ENCODE results near the gene TGFBR3.

TGFBR3 gene

GRCh38 chr1:91885716-91886506 is at the start of gene TGFBR3:
Gene TGFBR3, minus strand, starts transcription at chr1:91886151. Its CDS starts 24,620 bp downstream, at chr1:91861531.
- peak; percentile 59 for DNase-seq (ENCODE audit: low read depth)

GRCh38 chr1:91929250-91929649 is 43.3 kb upstream of the TGFBR3 start:
- no peak for DNase-seq (ENCODE audit: low read depth)

DNA sequence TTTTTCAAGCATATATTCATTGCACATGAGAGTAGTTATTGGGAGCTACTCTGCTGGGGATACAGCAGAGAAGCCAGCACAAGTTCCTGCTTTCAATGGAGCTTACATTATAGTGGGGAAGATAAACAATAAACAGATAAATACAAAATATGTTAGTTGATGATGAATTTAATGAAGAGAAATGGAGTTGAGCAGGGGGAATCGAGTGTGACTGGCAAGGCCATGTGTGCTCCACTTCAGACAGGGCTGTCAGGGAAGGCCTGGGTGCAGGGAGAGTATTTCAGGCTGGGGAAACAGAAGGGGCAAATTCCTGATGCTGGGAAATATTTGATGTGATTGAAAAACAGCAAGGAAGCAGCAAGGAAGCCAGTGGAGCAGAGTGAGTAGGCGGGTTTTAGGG is 42.1 kb upstream of the TGFBR3 start:
- DNase-seq (ENCODE audit: low read depth), result no peak

DNA sequence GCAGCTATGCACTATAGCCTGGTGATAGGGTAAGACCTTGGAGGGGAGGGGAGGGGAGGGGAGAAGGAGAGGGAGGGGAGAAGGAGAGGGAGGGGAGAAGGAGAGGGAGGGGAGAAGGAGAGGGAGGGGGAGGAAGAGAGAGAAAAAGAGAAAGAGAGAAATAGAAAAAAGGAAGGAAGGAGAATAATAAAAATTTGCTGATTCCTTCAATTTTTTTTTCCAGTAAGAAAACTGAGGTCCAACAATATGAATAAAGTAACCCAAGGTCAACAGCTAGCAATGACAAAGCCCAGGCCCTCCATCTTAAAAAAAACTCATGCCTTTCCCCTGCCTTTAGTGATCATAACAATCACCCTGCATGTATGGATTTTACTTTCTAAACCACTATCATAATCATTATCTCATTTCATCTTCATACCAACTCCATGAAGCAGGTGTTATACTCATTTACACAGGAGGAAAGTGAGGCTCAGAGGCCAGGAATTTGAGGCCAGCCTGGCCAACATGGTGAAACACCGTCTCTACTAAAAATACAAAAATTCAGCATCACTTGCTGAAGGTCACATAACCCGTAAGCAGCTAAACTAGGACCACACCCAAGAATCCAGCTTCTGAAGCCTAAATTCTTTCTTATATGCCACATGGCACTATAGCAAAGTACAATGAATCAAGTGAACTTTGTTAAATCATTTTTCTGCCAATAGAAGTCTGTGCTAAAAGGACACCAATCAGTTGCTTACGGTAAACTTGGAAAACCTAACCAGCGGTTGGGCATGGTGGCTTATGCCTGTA is 39.9 kb upstream of the TGFBR3 start:
- DNase-seq (ENCODE audit: low read depth), result no peak

DNA sequence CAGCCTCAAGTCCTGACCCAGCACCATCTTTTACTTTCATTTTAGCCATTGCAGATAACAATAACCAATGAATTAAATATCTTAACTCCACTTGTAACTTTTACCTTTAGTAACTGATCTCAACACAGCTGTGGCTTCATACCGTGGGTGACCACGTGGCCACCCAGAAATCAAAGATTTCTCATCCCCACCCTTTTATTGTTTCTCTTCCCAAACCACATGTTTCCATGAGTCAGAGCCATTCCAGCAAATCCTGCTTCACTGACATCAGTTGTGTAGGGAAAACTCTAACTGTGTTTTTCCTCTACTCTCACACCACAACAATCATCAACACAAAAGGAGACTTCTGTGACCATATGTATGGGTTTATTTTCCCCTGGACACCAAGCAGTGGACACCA is 38.2 kb upstream of the TGFBR3 start:
- DNase-seq (ENCODE audit: low read depth), result no peak

DNA sequence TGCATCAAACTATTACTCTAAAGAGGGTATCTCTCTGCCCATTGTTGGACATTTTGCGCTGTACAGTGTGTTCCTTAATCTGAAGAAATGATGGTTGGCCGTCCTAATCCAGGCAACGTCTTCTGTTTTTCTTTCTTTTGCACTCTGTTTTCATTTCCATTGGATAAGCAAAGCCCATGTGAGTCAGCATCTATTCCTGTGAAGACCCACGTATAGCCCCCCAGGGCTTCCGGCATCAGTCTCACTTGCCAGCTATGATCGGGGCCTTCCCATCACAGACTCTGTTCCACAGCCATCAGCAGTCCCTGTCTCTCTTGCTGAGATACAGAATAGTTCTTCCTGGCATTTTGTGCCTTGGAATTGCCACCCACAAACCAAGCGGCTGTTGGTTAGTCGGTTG is 34.0 kb upstream of the TGFBR3 start:
- no peak for DNase-seq (ENCODE audit: low read depth)

GRCh38 chr1:91916811-91917460 is 31.0 kb upstream of the TGFBR3 start:
- no peak for DNase-seq (ENCODE audit: low read depth)

DNA sequence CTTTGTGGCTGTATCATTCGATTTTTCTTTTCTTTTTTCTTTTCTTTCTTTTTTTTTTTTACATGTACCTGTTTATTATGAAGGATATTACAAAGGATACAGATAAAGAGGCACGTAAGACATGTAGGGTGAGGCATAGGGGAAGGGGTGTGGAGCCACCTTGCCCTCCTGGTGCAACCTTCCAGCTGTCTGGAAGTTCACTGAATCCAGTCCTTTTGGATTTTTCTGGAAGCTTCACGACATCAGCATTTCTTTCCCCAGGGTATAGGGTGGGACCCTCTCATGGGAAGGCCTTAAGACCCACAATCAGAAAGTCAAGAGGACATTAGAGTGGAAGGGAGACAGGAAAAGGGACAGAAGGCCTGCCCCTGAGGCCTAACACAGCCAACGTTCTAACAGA is 30.1 kb upstream of the TGFBR3 start:
- no peak for DNase-seq (ENCODE audit: low read depth)

GRCh38 chr1:91913018-91913417 is 27.1 kb upstream of the TGFBR3 start:
- DNase-seq (ENCODE audit: low read depth), result no peak

DNA sequence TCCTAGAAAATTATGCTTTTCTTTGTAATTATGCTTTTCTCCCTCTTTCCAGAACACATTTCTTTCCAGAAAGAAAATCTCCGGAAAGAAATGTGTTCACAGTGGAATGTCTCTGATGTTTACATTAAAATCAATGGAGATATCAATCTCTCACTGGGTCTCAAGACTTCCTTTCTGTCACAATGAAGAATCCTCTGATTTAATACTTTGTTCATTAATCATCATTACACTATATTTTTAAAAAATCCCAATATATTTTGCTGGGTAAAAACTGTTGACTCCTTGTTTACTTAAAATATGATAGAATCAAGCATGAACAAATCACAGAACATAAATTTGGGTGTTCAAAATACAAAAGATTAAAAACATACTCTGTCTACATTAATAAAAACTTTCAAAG is 26.3 kb upstream of the TGFBR3 start:
- no peak for DNase-seq (ENCODE audit: low read depth)

GRCh38 chr1:91901231-91901630 is 15.3 kb upstream of the TGFBR3 start:
- DNase-seq (ENCODE audit: low read depth), result no peak

GRCh38 chr1:91900562-91900961 is 14.6 kb upstream of the TGFBR3 start:
- DNase-seq (ENCODE audit: low read depth), result no peak

DNA sequence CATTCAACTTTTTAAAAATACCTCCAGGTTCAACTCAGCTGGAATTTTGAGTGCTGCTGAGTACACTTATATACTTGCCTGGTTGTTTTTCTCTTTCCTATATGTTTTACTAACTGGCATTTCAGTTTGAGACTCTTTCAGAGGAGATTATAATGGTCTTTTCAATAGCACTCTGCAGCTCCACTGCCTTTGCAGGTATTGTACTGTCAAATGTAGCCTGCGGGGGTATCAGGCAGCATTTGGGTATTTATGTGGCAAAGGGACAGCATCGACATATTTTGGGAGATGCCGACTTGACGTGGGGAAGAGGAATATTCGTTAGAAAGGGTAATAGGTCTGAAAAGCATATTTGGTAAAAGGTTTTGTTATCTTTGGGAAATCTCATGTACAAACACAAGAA is 11.1 kb upstream of the TGFBR3 start:
- DNase-seq (ENCODE audit: low read depth), result no peak

DNA sequence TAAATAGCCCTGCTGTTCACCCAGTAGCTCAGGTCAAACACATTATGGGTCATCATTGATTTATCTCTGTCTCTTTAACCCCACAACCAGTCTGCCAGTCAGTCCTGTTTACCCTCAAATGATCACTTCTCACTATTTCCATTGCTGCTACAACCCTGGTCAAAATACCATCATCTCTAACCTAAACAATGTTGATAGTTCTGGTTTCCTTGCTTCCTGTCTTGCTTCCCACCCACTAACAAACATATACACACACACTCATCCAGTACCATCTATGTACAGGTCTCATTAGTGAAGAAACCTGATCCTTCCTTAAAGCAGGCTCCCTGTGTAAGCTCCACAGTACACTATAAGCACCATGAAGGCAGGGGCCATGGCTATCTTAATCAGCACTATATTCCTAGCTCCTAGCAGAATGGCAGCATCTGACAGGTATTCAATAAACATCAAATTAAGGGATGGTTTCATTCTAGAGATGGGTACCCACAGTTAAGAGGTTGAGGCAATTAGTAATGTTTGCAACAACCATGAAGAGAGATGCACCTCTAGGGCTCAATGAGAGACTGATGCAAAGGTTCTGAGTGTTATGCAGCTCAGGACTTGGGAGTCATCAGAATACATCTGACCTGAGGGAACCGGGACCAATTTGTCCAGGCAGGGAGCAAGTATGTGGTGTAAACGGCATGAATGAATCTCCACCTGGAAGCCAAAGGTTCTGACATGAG is 10.0 kb upstream of the TGFBR3 start:
- no peak for DNase-seq (ENCODE audit: low read depth)

DNA sequence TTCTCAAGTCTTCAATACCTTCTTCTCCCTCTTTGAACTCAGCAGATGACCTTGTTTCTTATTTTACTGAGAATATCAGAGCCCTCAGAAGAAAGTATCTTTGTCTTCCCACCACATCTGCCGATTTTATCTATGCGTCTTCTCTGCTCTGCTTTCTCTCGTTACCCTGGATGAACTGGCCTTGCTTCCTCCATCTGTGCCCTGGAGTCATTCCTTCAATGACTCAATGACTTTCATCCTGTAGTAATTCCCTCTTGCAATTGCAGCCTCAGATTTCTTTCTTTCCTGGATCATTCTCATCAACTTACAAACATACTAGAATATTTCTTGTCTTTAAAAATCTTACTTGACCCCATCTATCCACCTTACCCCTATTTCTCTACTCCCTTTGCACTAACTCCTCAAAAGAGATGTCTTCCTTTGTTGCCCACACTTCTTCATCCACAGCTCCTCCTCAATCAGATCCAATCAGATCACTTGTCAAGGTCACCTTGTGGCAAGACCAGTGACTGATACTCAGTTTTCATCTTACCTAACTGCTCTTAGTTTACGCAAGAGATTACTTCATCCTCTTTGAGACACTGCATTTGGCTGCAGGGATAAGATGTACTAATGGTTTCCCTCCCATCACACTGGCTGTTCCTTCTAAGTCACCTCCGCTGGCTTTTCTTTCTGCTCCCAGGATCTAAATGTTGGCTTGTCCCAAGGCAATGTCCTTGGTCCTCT is 8.2 kb upstream of the TGFBR3 start:
- DNase-seq (ENCODE audit: low read depth), result no peak

- DNase-seq (ENCODE audit: low read depth), result no peak
These were observed 6.0 kb upstream of the TGFBR3 start for GRCh38 chr1:91891969-91892368.

DNA sequence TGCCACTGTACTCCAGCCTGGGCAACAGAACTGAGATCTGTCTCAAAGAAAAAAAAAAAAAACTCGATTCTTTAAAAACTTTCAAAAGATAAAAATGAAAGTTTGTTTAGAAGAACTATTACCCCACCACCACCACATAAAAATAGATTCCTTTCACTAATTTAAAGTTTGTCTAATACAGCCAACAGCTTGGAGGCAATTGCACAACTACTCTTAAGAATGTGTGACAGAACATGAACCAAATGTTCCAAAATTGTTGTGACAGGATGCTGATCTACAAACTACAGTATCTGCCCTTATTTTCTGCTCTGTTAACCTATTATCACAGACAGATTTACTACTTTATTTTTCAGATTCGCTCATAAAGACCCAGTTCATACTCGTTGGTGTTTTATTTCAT is 5.5 kb upstream of the TGFBR3 start:
- DNase-seq (ENCODE audit: low read depth), result no peak

GRCh38 chr1:91889717-91890459 is 3.9 kb upstream of the TGFBR3 start:
- no peak for DNase-seq (ENCODE audit: low read depth)

GRCh38 chr1:91885213-91885715 is 687 bp downstream of the TGFBR3 start:
- no peak for DNase-seq (ENCODE audit: low read depth)

DNA sequence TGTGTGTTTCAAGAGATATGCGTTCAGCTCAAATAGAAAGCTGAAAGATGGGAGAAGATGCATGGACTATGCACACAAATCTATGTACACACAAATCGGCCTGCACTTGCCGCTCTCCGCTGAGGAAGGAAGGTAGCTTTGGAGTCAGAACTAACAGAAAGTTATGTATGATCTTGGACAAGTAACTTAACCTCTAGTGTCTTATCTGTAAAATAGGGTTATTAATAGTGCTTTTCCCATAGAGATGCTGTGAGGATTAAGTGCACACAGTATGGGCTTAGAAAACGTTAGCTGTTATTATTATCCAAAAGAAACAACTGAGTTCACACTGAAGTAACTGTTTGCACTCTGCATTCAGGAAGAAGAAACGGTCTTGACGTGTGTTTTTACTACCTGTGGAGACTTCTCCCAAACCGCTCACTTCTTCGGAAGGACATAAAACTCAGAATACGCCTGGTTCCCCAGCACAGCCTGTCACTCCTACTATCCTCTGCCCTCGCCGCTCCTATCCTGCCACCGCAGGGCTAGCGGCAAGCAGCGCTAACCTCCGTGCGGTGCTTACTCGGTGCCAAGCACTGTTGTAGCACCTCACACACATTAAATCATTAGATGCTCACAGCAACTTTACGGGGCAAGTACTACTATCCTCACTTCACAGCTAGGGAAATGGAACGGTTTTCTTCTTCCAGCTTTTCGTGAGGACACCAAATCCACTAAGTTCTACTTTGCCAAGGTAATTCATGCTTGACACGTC is 1.3 kb downstream of the TGFBR3 start:
- no peak for DNase-seq (ENCODE audit: low read depth)
